IMR-90 (cell line): ENCODE measurements around the gene OSBPL3. TPM values are rescaled to one million over a fixed set of nuclear protein-coding genes. Genes with fewer than 3 reads are reported as not detected.

Experiments
- ATAC-seq: fragments of 200-7000 bp; cut with Tn5 transposase; 2 replicates; pipeline ENCODE4 v1.9.1; 2020; ENCODE audit warnings: low read depth, mild to moderate bottlenecking, moderate library complexity
- BruUV-seq: library from RNA; stranded (reverse); fragments of 400-500 nt; replicated peaks from 2 replicates; lab custom pipeline; 2021; lab: Mats Ljungman, UMichigan
- CTCF ChIA-PET: fragments of 300-600 bp; formaldehyde crosslinking; extraction: SDS; loops from one replicate; lab custom pipeline; 2021; ENCODE audit warnings: antibody characterized with exemption; lab: Yijun Ruan, JAX
- POLR2A ChIA-PET: fragments of 300-600 bp; sonication (Branson Sonifier 250); formaldehyde crosslinking; loops from one replicate; lab custom pipeline; 2022; ENCODE audit warnings: antibody characterized with exemption; ENCODE audit not compliant: unreplicated experiment; lab: Charles Lee
- DNase-seq: peaks from one replicate; pipeline ENCODE4 v3.0.0; 2013
- H2AFZ ChIP-seq: replicated peaks from 2 replicates; pipeline ENCODE3; 2013; ENCODE audit warnings: low read length, mild to moderate bottlenecking; ENCODE audit not compliant: poor library complexity
- H2AK5ac ChIP-seq: 2 replicates; pipeline ENCODE4 v1.6.1; 2013; ENCODE audit warnings: low read depth, low read length, inconsistent platforms
- H2AK9ac ChIP-seq: replicated peaks from 2 replicates; pipeline ENCODE3; 2013; ENCODE audit warnings: mild to moderate bottlenecking, low read depth, low read length, moderate library complexity; ENCODE audit not compliant: poor library complexity
- H2BK120ac ChIP-seq: 2 replicates; pipeline ENCODE4 v1.6.1; 2013; ENCODE audit warnings: low read depth, low read length, inconsistent platforms
- H2BK15ac ChIP-seq: 3 replicates; pipeline ENCODE4 v1.6.1; 2013; ENCODE audit warnings: low read depth, low read length, inconsistent platforms
- H2BK20ac ChIP-seq: 2 replicates; pipeline ENCODE4 v1.6.1; 2013; ENCODE audit warnings: low read depth, mild to moderate bottlenecking, inconsistent platforms, low read length, moderate library complexity
- H2BK5ac ChIP-seq: 2 replicates; pipeline ENCODE4 v1.6.1; 2013; ENCODE audit warnings: mild to moderate bottlenecking, low read depth, low read length, inconsistent platforms; ENCODE audit not compliant: poor library complexity, severe bottlenecking
- H3K14ac ChIP-seq: replicated peaks from 2 replicates; pipeline ENCODE4 v1.6.1; 2013; ENCODE audit warnings: low read depth, low read length, inconsistent platforms
- H3K18ac ChIP-seq: 2 replicates; pipeline ENCODE4 v1.6.1; 2013; ENCODE audit warnings: low read depth, low read length, control low read depth
- H3K23ac ChIP-seq: 2 replicates; pipeline ENCODE4 v1.6.1; 2013; ENCODE audit warnings: low read depth, low read length, inconsistent platforms
- H3K27ac ChIP-seq: 2 replicates; pipeline ENCODE4 v1.5.1; 2013; ENCODE audit warnings: mild to moderate bottlenecking, control low read depth, low read length; ENCODE audit not compliant: insufficient read depth
- H3K27me3 ChIP-seq: 2 replicates; pipeline ENCODE4 v1.6.1; 2013; ENCODE audit warnings: low read length; ENCODE audit not compliant: control insufficient read depth, insufficient read depth
- H3K36me3 ChIP-seq: 2 replicates; pipeline ENCODE4 v1.6.1; 2013; ENCODE audit warnings: low read length, mixed read lengths; ENCODE audit not compliant: control insufficient read depth, insufficient read depth
- H3K4ac ChIP-seq: 2 replicates; pipeline ENCODE4 v1.6.1; 2013; ENCODE audit warnings: low read depth, low read length, inconsistent platforms
- H3K4me1 ChIP-seq: 2 replicates; pipeline ENCODE4 v1.6.1; 2013; ENCODE audit warnings: low read length, mixed read lengths; ENCODE audit not compliant: control insufficient read depth, insufficient read depth
- H3K4me2 ChIP-seq: 2 replicates; pipeline ENCODE4 v1.6.1; 2013; ENCODE audit warnings: low read depth, mild to moderate bottlenecking, control low read depth, low read length, moderate library complexity
- H3K4me3 ChIP-seq: 2 replicates; pipeline ENCODE4 v1.5.1; 2013; ENCODE audit warnings: low read depth, mild to moderate bottlenecking, control low read depth, low read length, moderate library complexity; ENCODE audit not compliant: insufficient read depth
- H3K56ac ChIP-seq: 2 replicates; pipeline ENCODE4 v1.6.1; 2013; ENCODE audit warnings: low read length, inconsistent platforms; ENCODE audit not compliant: insufficient read depth; ENCODE audit errors: extremely low read depth
- H3K79me1 ChIP-seq, 2 experiments: 2 replicates each; pipeline ENCODE4 v1.6.1; 2013; ENCODE audit warnings: low read length in 2 of 2, inconsistent platforms in 1 of 2, low read depth in 1 of 2
- H3K9ac ChIP-seq: 2 replicates; pipeline ENCODE4 v1.6.1; 2013; ENCODE audit warnings: low read depth, low read length, control low read depth
- H3K9me1 ChIP-seq: 2 replicates; pipeline ENCODE4 v1.6.1; 2013; ENCODE audit warnings: low read length, inconsistent platforms; ENCODE audit not compliant: insufficient read depth
- H3K9me3 ChIP-seq: 2 replicates; pipeline ENCODE4 v1.6.1; 2013; ENCODE audit warnings: low read length; ENCODE audit not compliant: control insufficient read depth, insufficient read depth
- H4K20me1 ChIP-seq: 2 replicates; pipeline ENCODE4 v1.6.1; 2013; ENCODE audit warnings: low read length, inconsistent platforms; ENCODE audit not compliant: insufficient read depth
- H4K5ac ChIP-seq: 2 replicates; pipeline ENCODE4 v1.6.1; 2013; ENCODE audit warnings: mild to moderate bottlenecking, low read depth, low read length, control low read depth
- H4K8ac ChIP-seq, 2 experiments: 2 replicates each; pipeline ENCODE4 v1.6.1; 2013; ENCODE audit warnings: low read depth in 2 of 2, low read length in 2 of 2, control low read depth in 1 of 2, inconsistent platforms in 1 of 2
- H4K91ac ChIP-seq: 2 replicates; pipeline ENCODE4 v1.6.1; 2013; ENCODE audit warnings: low read depth, low read length, inconsistent platforms; ENCODE audit not compliant: insufficient read depth
- BHLHE40 ChIP-seq: fragments of 150-350 bp; IDR thresholded peaks from 2 replicates; pipeline ENCODE4 v1.6.1; 2016; ENCODE audit warnings: mild to moderate bottlenecking, low read depth, low read length
- CEBPB ChIP-seq: IDR thresholded peaks from 2 replicates; pipeline ENCODE4 v1.6.1; 2012; ENCODE audit warnings: low read depth, low read length, improper control_type of control experiment
- CHD1 ChIP-seq: IDR thresholded peaks from 2 replicates; pipeline ENCODE4 v1.6.1; 2012; ENCODE audit warnings: low read depth, low read length, improper control_type of control experiment
- FOS ChIP-seq: fragments of 150-350 bp; IDR thresholded peaks from 2 replicates; pipeline ENCODE4 v1.6.1; 2016; ENCODE audit warnings: low read depth, low read length
- MAFK ChIP-seq: IDR thresholded peaks from 2 replicates; pipeline ENCODE4 v1.6.1; 2012; ENCODE audit warnings: low read depth, low read length, improper control_type of control experiment
- MAZ ChIP-seq: IDR thresholded peaks from 2 replicates; pipeline ENCODE4 v1.6.1; 2012; ENCODE audit warnings: low read depth, mild to moderate bottlenecking, low read length, improper control_type of control experiment, moderate library complexity, borderline replicate concordance
- MXI1 ChIP-seq: IDR thresholded peaks from 2 replicates; pipeline ENCODE4 v1.6.1; 2012; ENCODE audit warnings: low read depth, mild to moderate bottlenecking, low read length, moderate library complexity, borderline replicate concordance
- NFE2L2 ChIP-seq: fragments of 150-350 bp; IDR thresholded peaks from 2 replicates; pipeline ENCODE4 v1.6.1; 2016; ENCODE audit warnings: low read depth, mild to moderate bottlenecking, low read length
- RAD21 ChIP-seq: IDR thresholded peaks from 2 replicates; pipeline ENCODE4 v1.6.1; 2012; ENCODE audit warnings: low read length, improper control_type of control experiment
- RCOR1 ChIP-seq: IDR thresholded peaks from 2 replicates; pipeline ENCODE4 v1.6.1; 2012; ENCODE audit warnings: mild to moderate bottlenecking, low read length, improper control_type of control experiment; ENCODE audit not compliant: insufficient replicate concordance
- RFX5 ChIP-seq: IDR thresholded peaks from 2 replicates; pipeline ENCODE4 v1.8.0; 2012; ENCODE audit warnings: low read depth, mild to moderate bottlenecking, low read length, moderate library complexity
- SMC3 ChIP-seq: fragments of 150-350 bp; IDR thresholded peaks from 2 replicates; pipeline ENCODE4 v1.6.1; 2016; ENCODE audit warnings: low read depth, mild to moderate bottlenecking, antibody characterized with exemption, low read length, moderate library complexity
- dilution Hi-C: fragments of 300-500 bp; cut with HindIII; formaldehyde crosslinking; loops from one replicate; pipeline ENCODE4 v1.14.3; 2018; ENCODE audit warnings: low sequenced_read_pairs; ENCODE audit not compliant: unreplicated experiment
- in situ Hi-C: fragments of 300-500 bp; cut with MboI; formaldehyde crosslinking; loops from 3 replicates; pipeline ENCODE4 v1.14.3; 2019; ENCODE audit warnings: low sequenced_read_pairs, inconsistent platforms, mixed read lengths
- intact Hi-C: fragments of 100-400 bp; cut with micrococcal nuclease; formaldehyde crosslinking; loops from 2 replicates; pipeline ENCODE4 v1.10.0; 2022
- polyA plus RNA-seq, 3 experiments: library from polyadenylated mRNA; depleted of rRNA; stranded (reverse); fragments of >200 nt; gene quantifications; 2 replicates each; pipeline ENCODE4 v1.2.3, GENCODE V29; 2012; ENCODE audit warnings: low replicate concordance in 1 of 3
- total RNA-seq: library from RNA; depleted of rRNA; stranded (reverse); fragments of >200 nt; gene quantifications from 2 replicates; pipeline ENCODE4 v1.2.3, GENCODE V29; 2012
- TF ChIP-seq, protein P1 (sequence below): fragments of 150-350 bp; IDR thresholded peaks from 2 replicates; pipeline ENCODE4 v1.6.1; 2016; ENCODE audit warnings: low read depth, mild to moderate bottlenecking, low read length, moderate library complexity, borderline replicate concordance
- TF ChIP-seq, protein P2 (sequence below): fragments of 150-350 bp; IDR thresholded peaks from 2 replicates; pipeline ENCODE4 v1.6.1; 2017; ENCODE audit warnings: mild to moderate bottlenecking, antibody characterized with exemption, low read length, low read depth

OSBPL3 gene
- total and polyA plus RNA-seq, 2 of the 4 experiments (the other 2 are of a cell fraction), result 18.0 to 29.9 TPM

DNA sequence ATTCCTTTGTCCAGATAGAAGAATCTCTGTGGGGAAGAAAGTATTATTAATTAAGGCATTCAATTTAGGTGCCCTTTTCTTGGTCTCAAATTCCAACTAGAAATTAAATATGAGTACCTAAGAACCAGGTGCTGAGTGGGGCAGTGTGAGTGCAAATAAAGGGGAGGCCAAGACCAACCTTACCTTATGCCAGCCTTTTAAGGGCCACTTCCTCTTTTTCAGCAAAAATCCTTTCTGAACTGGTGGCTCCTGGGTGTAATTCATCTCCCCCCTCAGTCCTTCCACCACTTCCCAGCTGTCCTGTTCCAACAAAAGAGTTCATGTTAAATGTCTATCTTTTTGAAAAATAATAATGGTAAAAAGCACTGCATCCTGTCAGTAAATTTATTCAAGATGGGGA is 108.2 kb downstream of the OSBPL3 start:
- Histone ChIP-seq H3K14ac (no peak overlapping the region), H3K9ac (no peak overlapping the region), H3K36me3 (peaks cover 7% of the 10 kb centered on the region), H3K79me1 (peaks cover 11 to 31% of the 10 kb centered on the region in 2 experiments), H3K9me1 (peaks cover 21% of the 10 kb centered on the region), H3K56ac (no peak overlapping the region), H2BK15ac (no peak overlapping the region), H4K5ac (no peak overlapping the region), H3K23ac (no peak overlapping the region), H2BK20ac (no peak overlapping the region), H3K9me3 (no peaks in the 10 kb centered on the region), H2AFZ (no peak overlapping the region), H3K4ac (no peak overlapping the region), H2BK5ac (no peak overlapping the region), H3K4me2 (no peak overlapping the region), H4K91ac (no peak overlapping the region), H4K8ac (no peak overlapping the region), H3K18ac (no peak overlapping the region), H3K27me3 (no peaks in the 10 kb centered on the region), H4K20me1 (no peaks in the 10 kb centered on the region), H3K27ac (no peak overlapping the region), H3K4me1 (peaks cover 7% of the 10 kb centered on the region), H2AK5ac (no peak overlapping the region), H2BK120ac (no peak overlapping the region), H3K4me3 (no peak overlapping the region), H2AK9ac (no peak overlapping the region)
- in situ Hi-C loops, result no loop called here
- POLR2A ChIA-PET, result no interaction called here
- intact Hi-C loops, result no loop called here
- ATAC-seq (no peak), DNase-seq (no peak)
- no TSS peak for BruUV-seq
- dilution Hi-C loops, result no loop called here
- CTCF ChIA-PET, result no interaction called here
- TF ChIP-seq SMC3, result no peak
- no peak for TF ChIP-seq MAFK
- no peak for TF ChIP-seq MAZ
- TF ChIP-seq BHLHE40, result no peak
- TF ChIP-seq, protein P1, sequence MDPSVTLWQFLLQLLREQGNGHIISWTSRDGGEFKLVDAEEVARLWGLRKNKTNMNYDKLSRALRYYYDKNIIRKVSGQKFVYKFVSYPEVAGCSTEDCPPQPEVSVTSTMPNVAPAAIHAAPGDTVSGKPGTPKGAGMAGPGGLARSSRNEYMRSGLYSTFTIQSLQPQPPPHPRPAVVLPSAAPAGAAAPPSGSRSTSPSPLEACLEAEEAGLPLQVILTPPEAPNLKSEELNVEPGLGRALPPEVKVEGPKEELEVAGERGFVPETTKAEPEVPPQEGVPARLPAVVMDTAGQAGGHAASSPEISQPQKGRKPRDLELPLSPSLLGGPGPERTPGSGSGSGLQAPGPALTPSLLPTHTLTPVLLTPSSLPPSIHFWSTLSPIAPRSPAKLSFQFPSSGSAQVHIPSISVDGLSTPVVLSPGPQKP, result no peak
- TF ChIP-seq RAD21, result no peak
- no peak for TF ChIP-seq RCOR1
- no peak for TF ChIP-seq MXI1
- TF ChIP-seq, protein P2, sequence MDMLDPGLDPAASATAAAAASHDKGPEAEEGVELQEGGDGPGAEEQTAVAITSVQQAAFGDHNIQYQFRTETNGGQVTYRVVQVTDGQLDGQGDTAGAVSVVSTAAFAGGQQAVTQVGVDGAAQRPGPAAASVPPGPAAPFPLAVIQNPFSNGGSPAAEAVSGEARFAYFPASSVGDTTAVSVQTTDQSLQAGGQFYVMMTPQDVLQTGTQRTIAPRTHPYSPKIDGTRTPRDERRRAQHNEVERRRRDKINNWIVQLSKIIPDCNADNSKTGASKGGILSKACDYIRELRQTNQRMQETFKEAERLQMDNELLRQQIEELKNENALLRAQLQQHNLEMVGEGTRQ, result no peak
- no peak for TF ChIP-seq NFE2L2
- TF ChIP-seq CEBPB, result no peak
- no peak for TF ChIP-seq FOS
- TF ChIP-seq CHD1, result no peak
- no peak for TF ChIP-seq RFX5
